OCI-LY1 (cell line): ENCODE data around the gene SPTLC3.

Experiments
- H2AFZ ChIP-seq: fragments of 200-600 bp; sonication (generic), shearing (Covaris generic); 2 replicates; pipeline ENCODE4 v1.6.0; 2014; ENCODE audit warnings: antibody characterized with exemption, mild to moderate bottlenecking, low read length
- H3F3A ChIP-seq: fragments of 200-600 bp; sonication (generic), shearing (Covaris generic); 2 replicates; pipeline ENCODE4 v1.6.0; 2014; ENCODE audit warnings: mild to moderate bottlenecking, antibody characterized with exemption, low read length, moderate library complexity; ENCODE audit not compliant: insufficient read depth
- H3K27ac ChIP-seq: fragments of 200-600 bp; sonication (generic); 2 replicates; pipeline ENCODE4 v1.5.1; 2014; ENCODE audit warnings: low read length, mixed run types, mild to moderate bottlenecking, low read depth; ENCODE audit not compliant: poor library complexity, severe bottlenecking
- H3K27me3 ChIP-seq: fragments of 200-600 bp; sonication (generic); 2 replicates; pipeline ENCODE4 v1.6.0; 2014; ENCODE audit warnings: antibody characterized with exemption, mild to moderate bottlenecking, low read length, moderate library complexity; ENCODE audit not compliant: insufficient read depth
- H3K36me3 ChIP-seq: fragments of 200-600 bp; sonication (generic); 2 replicates; pipeline ENCODE4 v1.6.1; 2014; ENCODE audit warnings: mild to moderate bottlenecking, antibody characterized with exemption, low read length, moderate library complexity, mixed read lengths; ENCODE audit not compliant: insufficient read depth
- H3K4me1 ChIP-seq: fragments of 200-600 bp; sonication (generic); 2 replicates; pipeline ENCODE4 v1.5.1; 2014; ENCODE audit warnings: mild to moderate bottlenecking, low read length, moderate library complexity; ENCODE audit not compliant: insufficient read depth, severe bottlenecking
- H3K4me2 ChIP-seq: fragments of 200-600 bp; sonication (generic), shearing (Covaris generic); 2 replicates; pipeline ENCODE4 v1.6.1; 2014; ENCODE audit warnings: low read length
- H3K4me3 ChIP-seq: fragments of 200-600 bp; sonication (generic); 2 replicates; pipeline ENCODE4 v1.5.1; 2014; ENCODE audit warnings: low read length, low read depth, mild to moderate bottlenecking, mixed read lengths; ENCODE audit not compliant: poor library complexity, severe bottlenecking
- H3K79me2 ChIP-seq: fragments of 200-600 bp; shearing (Covaris generic); 2 replicates; pipeline ENCODE4 v1.6.1; 2016; ENCODE audit warnings: mixed run types, low read length, mixed read lengths; ENCODE audit not compliant: insufficient read depth
- H3K9ac ChIP-seq: fragments of 200-600 bp; sonication (generic), shearing (Covaris generic); 2 replicates; pipeline ENCODE4 v1.6.1; 2014; ENCODE audit warnings: mild to moderate bottlenecking, low read length, mixed read lengths
- H3K9me2 ChIP-seq: fragments of 200-600 bp; sonication (generic), shearing (Covaris generic); 2 replicates; pipeline ENCODE4 v1.6.1; 2014; ENCODE audit warnings: low read depth, mild to moderate bottlenecking, low read length, mixed read lengths
- H3K9me3 ChIP-seq: fragments of 200-600 bp; shearing (Covaris generic); 2 replicates; pipeline ENCODE4 v1.6.1; 2014; ENCODE audit warnings: low read length, mixed read lengths
- H4K20me1 ChIP-seq: fragments of 200-600 bp; sonication (generic), shearing (Covaris generic); 2 replicates; pipeline ENCODE4 v1.6.0; 2016; ENCODE audit warnings: mild to moderate bottlenecking, low read length; ENCODE audit not compliant: insufficient read depth
- EZH2 ChIP-seq: fragments of 200-600 bp; sonication (generic), shearing (Covaris generic); IDR thresholded peaks from 2 replicates; pipeline ENCODE4 v1.8.0; 2017; ENCODE audit warnings: borderline replicate concordance, mixed run types, mild to moderate bottlenecking, antibody characterized with exemption, low read length, moderate library complexity, mixed read lengths
- TF ChIP-seq, protein P1 (sequence below): fragments of 200-600 bp; sonication (generic), shearing (Covaris generic); IDR thresholded peaks from 2 replicates; pipeline ENCODE4 v1.5.1; 2017; ENCODE audit warnings: mild to moderate bottlenecking, antibody characterized with exemption, low read length, moderate library complexity, mixed read lengths

SPTLC3 gene

DNA sequence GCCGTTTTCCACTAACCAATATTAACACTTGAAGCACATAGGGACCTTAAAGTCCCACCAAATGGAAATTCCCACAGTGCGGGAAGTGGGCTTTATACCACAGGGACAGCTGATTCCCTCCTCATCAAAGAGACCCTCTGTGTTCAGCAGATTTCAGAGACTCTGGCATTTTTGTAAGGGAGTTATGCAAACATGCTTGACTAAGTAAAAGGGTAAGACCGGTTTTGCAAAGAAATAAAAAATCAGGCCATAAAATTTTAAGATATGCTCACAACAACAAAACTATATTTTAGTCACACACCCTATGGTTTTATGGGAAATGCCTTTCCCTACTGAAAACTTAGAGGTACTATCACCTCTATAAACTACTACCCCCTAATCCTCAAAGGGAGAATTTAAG is 45.4 kb upstream of the SPTLC3 start:
- H2AFZ ChIP-seq, result no peak overlapping the region
- H4K20me1 ChIP-seq, result no peaks in the 10 kb centered on the region
- no peaks in the 10 kb centered on the region for H3K4me1 ChIP-seq
- H3F3A ChIP-seq, result no peaks in the 10 kb centered on the region
- H3K9me3 ChIP-seq, result no peaks in the 10 kb centered on the region
- no peaks in the 10 kb centered on the region for H3K36me3 ChIP-seq
- TF ChIP-seq, protein P1, sequence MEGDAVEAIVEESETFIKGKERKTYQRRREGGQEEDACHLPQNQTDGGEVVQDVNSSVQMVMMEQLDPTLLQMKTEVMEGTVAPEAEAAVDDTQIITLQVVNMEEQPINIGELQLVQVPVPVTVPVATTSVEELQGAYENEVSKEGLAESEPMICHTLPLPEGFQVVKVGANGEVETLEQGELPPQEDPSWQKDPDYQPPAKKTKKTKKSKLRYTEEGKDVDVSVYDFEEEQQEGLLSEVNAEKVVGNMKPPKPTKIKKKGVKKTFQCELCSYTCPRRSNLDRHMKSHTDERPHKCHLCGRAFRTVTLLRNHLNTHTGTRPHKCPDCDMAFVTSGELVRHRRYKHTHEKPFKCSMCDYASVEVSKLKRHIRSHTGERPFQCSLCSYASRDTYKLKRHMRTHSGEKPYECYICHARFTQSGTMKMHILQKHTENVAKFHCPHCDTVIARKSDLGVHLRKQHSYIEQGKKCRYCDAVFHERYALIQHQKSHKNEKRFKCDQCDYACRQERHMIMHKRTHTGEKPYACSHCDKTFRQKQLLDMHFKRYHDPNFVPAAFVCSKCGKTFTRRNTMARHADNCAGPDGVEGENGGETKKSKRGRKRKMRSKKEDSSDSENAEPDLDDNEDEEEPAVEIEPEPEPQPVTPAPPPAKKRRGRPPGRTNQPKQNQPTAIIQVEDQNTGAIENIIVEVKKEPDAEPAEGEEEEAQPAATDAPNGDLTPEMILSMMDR, result no peak
- TF ChIP-seq EZH2, result no peak
- H3K27me3 ChIP-seq, result no peaks in the 10 kb centered on the region
- no peak overlapping the region for H3K4me2 ChIP-seq
- no peak overlapping the region for H3K9ac ChIP-seq
- no peaks in the 10 kb centered on the region for H3K9me2 ChIP-seq
- no peak overlapping the region for H3K27ac ChIP-seq
- H3K79me2 ChIP-seq, result no peaks in the 10 kb centered on the region
- H3K4me3 ChIP-seq, result no peak overlapping the region

GRCh38 chr20:12965212-12965869 is 43.4 kb upstream of the SPTLC3 start:
- TF ChIP-seq EZH2, result no peak
- TF ChIP-seq, protein P1, result no peak

GRCh38 chr20:12965870-12966251 is 42.9 kb upstream of the SPTLC3 start:
- Histone ChIP-seq H3K4me3 (no peak overlapping the region), H3F3A (no peaks in the 10 kb centered on the region), H3K4me1 (no peaks in the 10 kb centered on the region), H3K79me2 (no peaks in the 10 kb centered on the region), H2AFZ (no peak overlapping the region), H3K27ac (no peak overlapping the region), H3K4me2 (no peak overlapping the region), H3K9ac (no peak overlapping the region), H3K9me2 (no peaks in the 10 kb centered on the region), H3K27me3 (no peaks in the 10 kb centered on the region), H4K20me1 (no peaks in the 10 kb centered on the region), H3K9me3 (no peaks in the 10 kb centered on the region), H3K36me3 (no peaks in the 10 kb centered on the region)
- TF ChIP-seq, protein P1, result no peak
- no peak for TF ChIP-seq EZH2

More at GRCh38 chr20:12965212-12965869, 43.4 kb upstream of the SPTLC3 start:
- H3K4me3 ChIP-seq, result no peak overlapping the region
- no peaks in the 10 kb centered on the region for H3K9me3 ChIP-seq
- H3K9me2 ChIP-seq, result no peaks in the 10 kb centered on the region
- no peaks in the 10 kb centered on the region for H3K27me3 ChIP-seq
- H3F3A ChIP-seq, result no peaks in the 10 kb centered on the region
- H4K20me1 ChIP-seq, result no peaks in the 10 kb centered on the region
- H2AFZ ChIP-seq, result no peak overlapping the region
- no peak overlapping the region for H3K4me2 ChIP-seq
- H3K9ac ChIP-seq, result no peak overlapping the region
- no peak overlapping the region for H3K27ac ChIP-seq
- H3K79me2 ChIP-seq, result no peaks in the 10 kb centered on the region
- H3K36me3 ChIP-seq, result no peaks in the 10 kb centered on the region
- no peaks in the 10 kb centered on the region for H3K4me1 ChIP-seq
